OCI-LY1 (cell line): ENCODE data around the gene CHMP1B.

Source experiments
- H2AFZ ChIP-seq: fragments of 200-600 bp; sonication (generic), shearing (Covaris generic); 2 replicates; pipeline ENCODE4 v1.6.0; 2014; ENCODE audit warnings: antibody characterized with exemption, mild to moderate bottlenecking, low read length
- H3F3A ChIP-seq: fragments of 200-600 bp; sonication (generic), shearing (Covaris generic); 2 replicates; pipeline ENCODE4 v1.6.0; 2014; ENCODE audit warnings: mild to moderate bottlenecking, antibody characterized with exemption, low read length, moderate library complexity; ENCODE audit not compliant: insufficient read depth
- H3K27ac ChIP-seq: fragments of 200-600 bp; sonication (generic); 2 replicates; pipeline ENCODE4 v1.5.1; 2014; ENCODE audit warnings: low read length, mixed run types, mild to moderate bottlenecking, low read depth; ENCODE audit not compliant: poor library complexity, severe bottlenecking
- H3K27me3 ChIP-seq: fragments of 200-600 bp; sonication (generic); 2 replicates; pipeline ENCODE4 v1.6.0; 2014; ENCODE audit warnings: antibody characterized with exemption, mild to moderate bottlenecking, low read length, moderate library complexity; ENCODE audit not compliant: insufficient read depth
- H3K36me3 ChIP-seq: fragments of 200-600 bp; sonication (generic); 2 replicates; pipeline ENCODE4 v1.6.1; 2014; ENCODE audit warnings: mild to moderate bottlenecking, antibody characterized with exemption, low read length, moderate library complexity, mixed read lengths; ENCODE audit not compliant: insufficient read depth
- H3K4me1 ChIP-seq: fragments of 200-600 bp; sonication (generic); 2 replicates; pipeline ENCODE4 v1.5.1; 2014; ENCODE audit warnings: mild to moderate bottlenecking, low read length, moderate library complexity; ENCODE audit not compliant: insufficient read depth, severe bottlenecking
- H3K4me2 ChIP-seq: fragments of 200-600 bp; sonication (generic), shearing (Covaris generic); 2 replicates; pipeline ENCODE4 v1.6.1; 2014; ENCODE audit warnings: low read length
- H3K4me3 ChIP-seq: fragments of 200-600 bp; sonication (generic); 2 replicates; pipeline ENCODE4 v1.5.1; 2014; ENCODE audit warnings: low read length, low read depth, mild to moderate bottlenecking, mixed read lengths; ENCODE audit not compliant: poor library complexity, severe bottlenecking
- H3K79me2 ChIP-seq: fragments of 200-600 bp; shearing (Covaris generic); 2 replicates; pipeline ENCODE4 v1.6.1; 2016; ENCODE audit warnings: mixed run types, low read length, mixed read lengths; ENCODE audit not compliant: insufficient read depth
- H3K9ac ChIP-seq: fragments of 200-600 bp; sonication (generic), shearing (Covaris generic); 2 replicates; pipeline ENCODE4 v1.6.1; 2014; ENCODE audit warnings: mild to moderate bottlenecking, low read length, mixed read lengths
- H3K9me2 ChIP-seq: fragments of 200-600 bp; sonication (generic), shearing (Covaris generic); 2 replicates; pipeline ENCODE4 v1.6.1; 2014; ENCODE audit warnings: low read depth, mild to moderate bottlenecking, low read length, mixed read lengths
- H3K9me3 ChIP-seq: fragments of 200-600 bp; shearing (Covaris generic); 2 replicates; pipeline ENCODE4 v1.6.1; 2014; ENCODE audit warnings: low read length, mixed read lengths
- H4K20me1 ChIP-seq: fragments of 200-600 bp; sonication (generic), shearing (Covaris generic); 2 replicates; pipeline ENCODE4 v1.6.0; 2016; ENCODE audit warnings: mild to moderate bottlenecking, low read length; ENCODE audit not compliant: insufficient read depth
- EZH2 ChIP-seq: fragments of 200-600 bp; sonication (generic), shearing (Covaris generic); IDR thresholded peaks from 2 replicates; pipeline ENCODE4 v1.8.0; 2017; ENCODE audit warnings: borderline replicate concordance, mixed run types, mild to moderate bottlenecking, antibody characterized with exemption, low read length, moderate library complexity, mixed read lengths
- TF ChIP-seq, protein P1 (sequence below): fragments of 200-600 bp; sonication (generic), shearing (Covaris generic); IDR thresholded peaks from 2 replicates; pipeline ENCODE4 v1.5.1; 2017; ENCODE audit warnings: mild to moderate bottlenecking, antibody characterized with exemption, low read length, moderate library complexity, mixed read lengths

The CHMP1B gene

DNA sequence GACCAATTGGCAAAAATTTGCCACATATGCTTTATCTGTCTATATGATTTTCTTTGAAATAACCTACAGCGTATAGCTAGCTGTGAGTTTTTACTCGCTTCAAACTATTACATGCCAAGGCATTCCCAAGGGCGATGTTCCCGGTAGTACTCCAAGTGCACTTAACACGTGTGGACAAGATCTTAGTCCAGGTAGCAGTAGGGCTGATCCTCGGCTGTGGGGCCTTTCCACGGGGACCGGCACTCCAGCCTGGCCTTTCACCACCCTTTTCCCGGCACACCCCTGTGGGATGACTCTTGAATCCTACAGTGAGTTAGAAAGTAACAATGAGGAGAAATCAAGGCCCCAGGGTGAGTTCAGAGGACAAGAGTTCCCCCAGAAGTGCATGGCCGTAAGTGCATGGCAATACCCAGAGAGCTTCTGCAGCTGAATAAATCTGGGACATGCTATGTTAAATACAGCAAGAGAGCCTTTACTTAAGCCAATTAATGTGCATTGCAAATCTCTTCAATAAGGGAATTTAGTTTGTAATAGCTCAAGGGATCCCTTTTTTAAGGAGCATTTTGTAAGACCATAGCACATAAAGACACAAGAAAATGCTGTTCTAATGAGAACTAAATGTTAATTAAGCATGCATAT is 26.4 kb downstream of the CHMP1B start:
- Histone ChIP-seq H3K9me3 (peaks cover 3% of the 10 kb centered on the region; the same call in 1 of the 2 replicates), H2AFZ (no peak overlapping the region), H3K4me1 (peaks cover 5% of the 10 kb centered on the region), H3K27me3 (no peaks in the 10 kb centered on the region; the same call in 1 of the 2 replicates), H3K9me2 (no peaks in the 10 kb centered on the region), H3K4me2 (no peak overlapping the region), H3K36me3 (no peaks in the 10 kb centered on the region), H3F3A (no peaks in the 10 kb centered on the region), H4K20me1 (no peaks in the 10 kb centered on the region), H3K27ac (no peak overlapping the region), H3K9ac (no peak overlapping the region), H3K79me2 (no peaks in the 10 kb centered on the region), H3K4me3 (no peak overlapping the region)
- TF ChIP-seq, protein P1, sequence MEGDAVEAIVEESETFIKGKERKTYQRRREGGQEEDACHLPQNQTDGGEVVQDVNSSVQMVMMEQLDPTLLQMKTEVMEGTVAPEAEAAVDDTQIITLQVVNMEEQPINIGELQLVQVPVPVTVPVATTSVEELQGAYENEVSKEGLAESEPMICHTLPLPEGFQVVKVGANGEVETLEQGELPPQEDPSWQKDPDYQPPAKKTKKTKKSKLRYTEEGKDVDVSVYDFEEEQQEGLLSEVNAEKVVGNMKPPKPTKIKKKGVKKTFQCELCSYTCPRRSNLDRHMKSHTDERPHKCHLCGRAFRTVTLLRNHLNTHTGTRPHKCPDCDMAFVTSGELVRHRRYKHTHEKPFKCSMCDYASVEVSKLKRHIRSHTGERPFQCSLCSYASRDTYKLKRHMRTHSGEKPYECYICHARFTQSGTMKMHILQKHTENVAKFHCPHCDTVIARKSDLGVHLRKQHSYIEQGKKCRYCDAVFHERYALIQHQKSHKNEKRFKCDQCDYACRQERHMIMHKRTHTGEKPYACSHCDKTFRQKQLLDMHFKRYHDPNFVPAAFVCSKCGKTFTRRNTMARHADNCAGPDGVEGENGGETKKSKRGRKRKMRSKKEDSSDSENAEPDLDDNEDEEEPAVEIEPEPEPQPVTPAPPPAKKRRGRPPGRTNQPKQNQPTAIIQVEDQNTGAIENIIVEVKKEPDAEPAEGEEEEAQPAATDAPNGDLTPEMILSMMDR = no peak
- no peak for TF ChIP-seq EZH2

DNA sequence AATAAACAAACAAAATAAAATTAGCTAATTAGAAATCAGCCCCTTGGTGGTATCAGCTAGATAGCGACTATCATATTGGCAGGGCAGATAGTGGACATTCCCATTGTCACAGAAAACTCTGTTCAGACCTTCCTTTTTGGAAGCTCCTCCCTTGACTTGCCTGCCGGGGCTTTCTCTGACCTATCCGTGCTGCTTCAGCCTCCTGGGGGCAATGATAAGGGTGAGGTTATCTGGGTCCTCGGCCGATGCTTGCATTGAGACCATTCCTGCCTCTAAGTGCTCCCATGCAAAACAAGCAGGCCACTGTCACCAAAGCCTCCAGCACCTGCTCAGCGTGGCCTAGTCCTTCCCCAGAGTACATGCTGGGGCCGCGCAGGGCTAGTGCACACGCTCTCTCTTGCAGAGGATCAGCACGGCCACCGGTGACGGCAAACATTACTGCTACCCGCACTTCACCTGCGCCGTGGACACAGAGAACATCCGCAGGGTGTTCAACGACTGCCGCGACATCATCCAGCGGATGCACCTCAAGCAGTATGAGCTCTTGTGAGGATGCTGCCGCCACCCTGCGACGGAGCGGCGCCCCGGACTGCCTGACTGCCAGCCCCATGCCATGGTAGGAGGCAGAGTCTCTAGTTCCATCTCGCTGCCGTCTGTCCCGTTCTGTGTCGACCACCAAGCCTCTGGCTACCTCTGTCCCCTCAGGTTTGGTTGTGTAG is 29.5 kb downstream of the CHMP1B start:
- H3K9ac ChIP-seq = no peak overlapping the region
- H3K9me2 ChIP-seq = no peaks in the 10 kb centered on the region
- H3K4me2 ChIP-seq = no peak overlapping the region

DNA sequence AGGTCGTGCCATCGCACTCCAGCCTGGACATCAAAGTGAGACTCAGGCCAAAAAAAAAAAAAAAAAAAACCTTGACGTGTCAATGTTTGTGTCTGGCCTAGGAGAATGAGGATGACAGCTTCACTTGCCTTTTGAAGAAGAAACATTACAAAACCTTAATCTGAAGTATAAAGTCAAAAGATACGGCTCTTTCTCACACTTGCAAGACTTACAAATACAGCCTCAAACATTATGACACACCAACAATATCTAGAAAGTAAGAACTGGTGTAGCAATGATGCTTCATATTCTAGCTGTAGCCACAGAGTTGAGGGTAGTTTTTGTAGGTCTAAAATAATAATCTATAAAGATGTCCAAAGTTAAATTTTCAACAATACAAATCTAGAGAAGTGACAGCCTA is 31.4 kb downstream of the CHMP1B start:
- H3K9ac ChIP-seq = no peak overlapping the region

More for the DNA sequence above, 29.5 kb downstream of the CHMP1B start:
- H3K4me3 ChIP-seq = no peak overlapping the region
- H3F3A ChIP-seq = no peaks in the 10 kb centered on the region
- no peaks in the 10 kb centered on the region; the same call in 1 of the 2 replicates for H3K27me3 ChIP-seq
- H3K27ac ChIP-seq = no peak overlapping the region
- H3K9me3 ChIP-seq = peaks cover 3% of the 10 kb centered on the region; the same call in 1 of the 2 replicates
- H4K20me1 ChIP-seq = no peaks in the 10 kb centered on the region
- H3K79me2 ChIP-seq = no peaks in the 10 kb centered on the region
- peaks cover 19% of the 10 kb centered on the region for H3K4me1 ChIP-seq
- no peak overlapping the region for H2AFZ ChIP-seq
- peaks cover 20% of the 10 kb centered on the region for H3K36me3 ChIP-seq
- TF ChIP-seq EZH2 = no peak
- TF ChIP-seq, protein P1 = no peak

More for the DNA sequence above, 31.4 kb downstream of the CHMP1B start:
- Histone ChIP-seq H3F3A (no peaks in the 10 kb centered on the region), H2AFZ (no peak overlapping the region), H3K27ac (peak overlapping the region; percentile 68), H3K79me2 (no peaks in the 10 kb centered on the region), H4K20me1 (no peaks in the 10 kb centered on the region), H3K9me2 (no peaks in the 10 kb centered on the region), H3K9me3 (no peaks in the 10 kb centered on the region), H3K4me2 (peak overlapping the region; percentile 1; the same call in 1 of the 2 replicates), H3K4me3 (no peak overlapping the region), H3K4me1 (peaks cover 19% of the 10 kb centered on the region), H3K36me3 (peaks cover 33% of the 10 kb centered on the region), H3K27me3 (no peaks in the 10 kb centered on the region)
- no peak for TF ChIP-seq EZH2
- TF ChIP-seq, protein P1 = no peak
